Measurements from ENCODE around the gene VEZT.

The VEZT gene

DNA sequence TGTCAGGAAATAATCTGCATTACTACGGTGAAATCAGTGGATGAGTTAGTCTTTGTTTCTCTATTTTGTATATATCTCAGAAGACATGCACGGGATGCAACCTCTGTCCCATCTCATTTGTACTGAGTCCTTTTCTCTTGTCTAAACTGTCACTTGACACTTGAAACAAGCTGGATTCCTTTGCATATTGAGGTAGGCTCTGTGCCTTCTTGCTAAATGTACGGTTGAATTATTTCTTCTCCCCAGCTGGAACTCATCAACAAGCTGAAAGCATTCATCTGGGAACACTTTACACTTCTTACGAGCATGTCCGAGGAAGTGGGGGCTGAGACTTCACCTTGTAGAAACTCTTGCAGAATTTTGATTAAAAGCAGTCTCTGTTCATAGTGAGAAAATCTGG is 119.5 kb downstream of the VEZT start:
- TF ChIP-seq BACH2 (CRISPR knock-in tag; IDR thresholded peaks at IDR 0.05; ENCODE audit: borderline replicate concordance) (no peak), RARB (CRISPR knock-in tag; IDR thresholded peaks at IDR 0.05) (no peak), TCF4 (CRISPR knock-in tag; IDR thresholded peaks at IDR 0.05; ENCODE audit: borderline replicate concordance) (no peak)
- no peak for ATAC-seq

DNA sequence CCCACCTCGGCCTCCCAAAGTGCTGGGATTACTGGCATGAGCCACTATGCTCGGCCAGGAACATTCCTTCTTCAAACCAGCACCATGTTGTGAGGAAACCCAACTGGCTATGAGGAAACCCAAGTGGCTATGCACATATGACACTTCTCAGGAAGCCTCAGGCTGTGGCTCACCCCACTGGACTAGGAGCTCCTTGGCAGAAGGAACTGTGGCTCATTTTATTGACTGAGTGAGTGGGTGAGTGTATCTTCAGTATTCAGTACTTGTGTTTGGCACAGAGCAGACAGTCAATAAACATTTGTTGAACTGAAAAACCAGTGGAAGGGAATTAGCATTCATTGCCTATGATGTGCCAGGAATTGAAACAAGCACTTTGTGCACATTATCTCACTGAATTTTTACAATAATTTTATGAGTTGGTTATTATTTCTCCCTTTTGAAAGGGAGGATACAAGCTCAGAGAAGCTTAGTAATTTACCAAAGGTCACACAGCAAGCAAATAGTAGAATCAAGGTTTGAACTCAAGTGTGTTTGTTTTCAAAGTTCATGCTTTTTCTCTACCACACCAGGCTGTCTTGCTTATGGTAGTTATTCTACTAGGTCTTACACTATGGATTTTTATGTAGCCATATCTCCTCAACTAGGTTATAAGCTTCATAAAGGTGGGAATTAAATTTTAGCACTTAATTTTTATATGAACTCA is 121.6 kb downstream of the VEZT start:
- TF ChIP-seq ISL1 (CRISPR knock-in tag; IDR thresholded peaks at IDR 0.05) (no peak), TCF4 (CRISPR knock-in tag; IDR thresholded peaks at IDR 0.05; ENCODE audit: borderline replicate concordance) (no peak), TOX (CRISPR knock-in tag; IDR thresholded peaks at IDR 0.05; ENCODE audit: borderline replicate concordance) (no peak), ZNF70 (CRISPR knock-in tag; IDR thresholded peaks at IDR 0.05) (no peak), ESRRG (CRISPR knock-in tag; IDR thresholded peaks at IDR 0.05) (no peak), PPARA (CRISPR knock-in tag; IDR thresholded peaks at IDR 0.05; ENCODE audit: borderline replicate concordance) (no peak), BACH2 (CRISPR knock-in tag; IDR thresholded peaks at IDR 0.05; ENCODE audit: borderline replicate concordance) (no peak)
- TF ChIP-seq, protein P1, sequence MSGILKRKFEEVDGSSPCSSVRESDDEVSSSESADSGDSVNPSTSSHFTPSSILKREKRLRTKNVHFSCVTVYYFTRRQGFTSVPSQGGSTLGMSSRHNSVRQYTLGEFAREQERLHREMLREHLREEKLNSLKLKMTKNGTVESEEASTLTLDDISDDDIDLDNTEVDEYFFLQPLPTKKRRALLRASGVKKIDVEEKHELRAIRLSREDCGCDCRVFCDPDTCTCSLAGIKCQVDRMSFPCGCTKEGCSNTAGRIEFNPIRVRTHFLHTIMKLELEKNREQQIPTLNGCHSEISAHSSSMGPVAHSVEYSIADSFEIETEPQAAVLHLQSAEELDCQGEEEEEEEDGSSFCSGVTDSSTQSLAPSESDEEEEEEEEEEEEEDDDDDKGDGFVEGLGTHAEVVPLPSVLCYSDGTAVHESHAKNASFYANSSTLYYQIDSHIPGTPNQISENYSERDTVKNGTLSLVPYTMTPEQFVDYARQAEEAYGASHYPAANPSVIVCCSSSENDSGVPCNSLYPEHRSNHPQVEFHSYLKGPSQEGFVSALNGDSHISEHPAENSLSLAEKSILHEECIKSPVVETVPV (CRISPR knock-in tag; IDR thresholded peaks at IDR 0.05), result no peak
- TF ChIP-seq, protein P2, sequence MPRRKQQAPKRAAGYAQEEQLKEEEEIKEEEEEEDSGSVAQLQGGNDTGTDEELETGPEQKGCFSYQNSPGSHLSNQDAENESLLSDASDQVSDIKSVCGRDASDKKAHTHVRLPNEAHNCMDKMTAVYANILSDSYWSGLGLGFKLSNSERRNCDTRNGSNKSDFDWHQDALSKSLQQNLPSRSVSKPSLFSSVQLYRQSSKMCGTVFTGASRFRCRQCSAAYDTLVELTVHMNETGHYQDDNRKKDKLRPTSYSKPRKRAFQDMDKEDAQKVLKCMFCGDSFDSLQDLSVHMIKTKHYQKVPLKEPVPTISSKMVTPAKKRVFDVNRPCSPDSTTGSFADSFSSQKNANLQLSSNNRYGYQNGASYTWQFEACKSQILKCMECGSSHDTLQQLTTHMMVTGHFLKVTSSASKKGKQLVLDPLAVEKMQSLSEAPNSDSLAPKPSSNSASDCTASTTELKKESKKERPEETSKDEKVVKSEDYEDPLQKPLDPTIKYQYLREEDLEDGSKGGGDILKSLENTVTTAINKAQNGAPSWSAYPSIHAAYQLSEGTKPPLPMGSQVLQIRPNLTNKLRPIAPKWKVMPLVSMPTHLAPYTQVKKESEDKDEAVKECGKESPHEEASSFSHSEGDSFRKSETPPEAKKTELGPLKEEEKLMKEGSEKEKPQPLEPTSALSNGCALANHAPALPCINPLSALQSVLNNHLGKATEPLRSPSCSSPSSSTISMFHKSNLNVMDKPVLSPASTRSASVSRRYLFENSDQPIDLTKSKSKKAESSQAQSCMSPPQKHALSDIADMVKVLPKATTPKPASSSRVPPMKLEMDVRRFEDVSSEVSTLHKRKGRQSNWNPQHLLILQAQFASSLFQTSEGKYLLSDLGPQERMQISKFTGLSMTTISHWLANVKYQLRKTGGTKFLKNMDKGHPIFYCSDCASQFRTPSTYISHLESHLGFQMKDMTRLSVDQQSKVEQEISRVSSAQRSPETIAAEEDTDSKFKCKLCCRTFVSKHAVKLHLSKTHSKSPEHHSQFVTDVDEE (CRISPR knock-in tag; IDR thresholded peaks at IDR 0.05), result no peak
- TF ChIP-seq, protein P3, sequence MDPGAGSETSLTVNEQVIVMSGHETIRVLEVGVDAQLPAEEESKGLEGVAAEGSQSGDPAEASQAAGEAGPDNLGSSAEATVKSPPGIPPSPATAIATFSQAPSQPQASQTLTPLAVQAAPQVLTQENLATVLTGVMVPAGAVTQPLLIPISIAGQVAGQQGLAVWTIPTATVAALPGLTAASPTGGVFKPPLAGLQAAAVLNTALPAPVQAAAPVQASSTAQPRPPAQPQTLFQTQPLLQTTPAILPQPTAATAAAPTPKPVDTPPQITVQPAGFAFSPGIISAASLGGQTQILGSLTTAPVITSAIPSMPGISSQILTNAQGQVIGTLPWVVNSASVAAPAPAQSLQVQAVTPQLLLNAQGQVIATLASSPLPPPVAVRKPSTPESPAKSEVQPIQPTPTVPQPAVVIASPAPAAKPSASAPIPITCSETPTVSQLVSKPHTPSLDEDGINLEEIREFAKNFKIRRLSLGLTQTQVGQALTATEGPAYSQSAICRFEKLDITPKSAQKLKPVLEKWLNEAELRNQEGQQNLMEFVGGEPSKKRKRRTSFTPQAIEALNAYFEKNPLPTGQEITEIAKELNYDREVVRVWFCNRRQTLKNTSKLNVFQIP (CRISPR knock-in tag; IDR thresholded peaks at IDR 0.05; ENCODE audit: borderline replicate concordance, low read depth), result no peak
- ATAC-seq, result no peak

DNA sequence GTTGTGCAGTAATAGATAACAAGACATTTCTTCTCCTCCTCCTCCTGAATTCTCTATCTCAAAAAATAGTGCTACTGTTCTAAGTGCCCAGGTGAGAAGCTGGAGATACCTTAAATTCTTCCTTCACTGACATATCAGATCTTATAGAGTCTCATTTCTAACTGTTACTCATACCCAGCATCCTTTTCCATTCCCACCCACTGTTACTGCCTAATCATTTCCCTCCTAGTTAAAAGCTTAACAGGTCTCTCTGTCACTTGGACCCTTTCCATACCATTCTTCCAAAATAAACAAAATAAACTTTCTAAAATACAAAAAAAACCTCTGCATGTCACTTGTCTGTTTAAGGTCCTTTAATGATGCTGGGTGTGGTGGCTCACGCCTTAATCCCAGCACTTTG is 124.4 kb downstream of the VEZT start:
- ATAC-seq, result no peak
- TF ChIP-seq ISL1 (CRISPR knock-in tag; IDR thresholded peaks at IDR 0.05) (no peak), OSR1 (CRISPR knock-in tag; IDR thresholded peaks at IDR 0.05) (no peak), ZFP3 (CRISPR knock-in tag; IDR thresholded peaks at IDR 0.05) (no peak), PPARA (CRISPR knock-in tag; IDR thresholded peaks at IDR 0.05; ENCODE audit: borderline replicate concordance) (no peak), BACH2 (CRISPR knock-in tag; IDR thresholded peaks at IDR 0.05; ENCODE audit: borderline replicate concordance) (no peak), ZC3H10 (CRISPR knock-in tag; IDR thresholded peaks at IDR 0.05) (no peak), ZNF565 (CRISPR knock-in tag; conservative IDR thresholded peaks at IDR 0.05; ENCODE audit: low read depth) (no peak), GLIS3 (CRISPR knock-in tag; IDR thresholded peaks at IDR 0.05) (no peak), SNAI2 (CRISPR knock-in tag; IDR thresholded peaks at IDR 0.05) (no peak), ZFP30 (CRISPR knock-in tag; IDR thresholded peaks at IDR 0.05) (no peak), ZNF70 (CRISPR knock-in tag; IDR thresholded peaks at IDR 0.05) (no peak), RARB (CRISPR knock-in tag; IDR thresholded peaks at IDR 0.05) (no peak), ESRRG (CRISPR knock-in tag; IDR thresholded peaks at IDR 0.05) (no peak), TCF4 (CRISPR knock-in tag; IDR thresholded peaks at IDR 0.05; ENCODE audit: borderline replicate concordance) (no peak), TOX (CRISPR knock-in tag; IDR thresholded peaks at IDR 0.05; ENCODE audit: borderline replicate concordance) (no peak)
- TF ChIP-seq, protein P4, sequence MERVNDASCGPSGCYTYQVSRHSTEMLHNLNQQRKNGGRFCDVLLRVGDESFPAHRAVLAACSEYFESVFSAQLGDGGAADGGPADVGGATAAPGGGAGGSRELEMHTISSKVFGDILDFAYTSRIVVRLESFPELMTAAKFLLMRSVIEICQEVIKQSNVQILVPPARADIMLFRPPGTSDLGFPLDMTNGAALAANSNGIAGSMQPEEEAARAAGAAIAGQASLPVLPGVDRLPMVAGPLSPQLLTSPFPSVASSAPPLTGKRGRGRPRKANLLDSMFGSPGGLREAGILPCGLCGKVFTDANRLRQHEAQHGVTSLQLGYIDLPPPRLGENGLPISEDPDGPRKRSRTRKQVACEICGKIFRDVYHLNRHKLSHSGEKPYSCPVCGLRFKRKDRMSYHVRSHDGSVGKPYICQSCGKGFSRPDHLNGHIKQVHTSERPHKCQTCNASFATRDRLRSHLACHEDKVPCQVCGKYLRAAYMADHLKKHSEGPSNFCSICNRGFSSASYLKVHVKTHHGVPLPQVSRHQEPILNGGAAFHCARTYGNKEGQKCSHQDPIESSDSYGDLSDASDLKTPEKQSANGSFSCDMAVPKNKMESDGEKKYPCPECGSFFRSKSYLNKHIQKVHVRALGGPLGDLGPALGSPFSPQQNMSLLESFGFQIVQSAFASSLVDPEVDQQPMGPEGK (CRISPR knock-in tag; IDR thresholded peaks at IDR 0.05; ENCODE audit: borderline replicate concordance), result no peak
- TF ChIP-seq, protein P1 (CRISPR knock-in tag; IDR thresholded peaks at IDR 0.05), result no peak
- TF ChIP-seq, protein P3 (CRISPR knock-in tag; IDR thresholded peaks at IDR 0.05; ENCODE audit: borderline replicate concordance, low read depth), result no peak

Measured in SK-N-SH treated with all-trans-retinoic acid at 6 μM for 48 hours (cell line).